ENCODE data around the gene METTL6.
A peak's percentile ranks its signal among the peaks of the same experiment; 100 is the strongest.
"Not testable (repeated sequence)": the region's sequence is repeated elsewhere in the genome, so short reads cannot be mapped to it uniquely, and the experiment has no call there.

The METTL6 gene

DNA sequence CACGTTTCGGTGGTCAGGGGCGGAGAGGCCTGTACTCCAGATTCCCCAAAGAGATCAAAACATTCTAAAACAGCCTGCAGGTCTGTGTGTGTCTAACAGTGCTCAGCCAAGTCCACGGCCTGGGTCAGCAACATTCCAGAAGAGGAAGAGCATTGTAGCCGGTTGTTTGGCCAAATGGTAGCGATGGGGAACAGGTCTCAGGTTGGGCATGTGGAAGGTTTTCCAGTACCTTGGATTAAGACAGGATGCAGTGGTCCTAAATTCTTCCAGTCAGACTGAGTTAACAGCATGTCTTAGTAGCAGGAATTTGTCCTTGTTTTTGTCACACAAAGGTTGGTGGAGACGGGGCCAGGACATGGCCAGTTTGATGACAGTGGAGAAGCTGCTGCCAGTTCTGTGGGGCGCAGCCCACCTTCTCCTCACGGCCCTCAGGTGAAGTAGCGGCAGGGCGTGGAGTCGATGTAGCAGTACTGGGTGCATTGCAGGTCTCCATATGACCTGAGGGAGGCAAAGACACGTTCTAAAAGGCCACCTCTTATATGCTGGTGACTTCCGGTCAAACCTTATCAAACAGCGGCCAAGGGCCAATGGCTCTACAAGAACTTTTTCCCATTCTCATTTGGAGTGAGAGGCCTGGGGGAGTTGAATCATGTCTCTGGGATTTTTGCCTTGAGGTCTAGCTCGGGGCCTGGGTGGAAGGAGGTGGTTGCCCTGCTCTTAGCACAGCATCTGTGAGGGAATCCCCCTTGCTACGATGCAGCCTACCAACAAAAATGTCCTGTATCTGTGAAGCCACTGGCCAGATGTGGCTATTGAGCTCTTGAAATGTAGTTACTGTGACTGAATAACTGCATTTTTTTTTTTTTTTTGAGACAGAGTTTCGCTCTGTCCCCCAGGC is 24.1 kb upstream of the METTL6 start:
- no peak for DNase-seq (ENCODE audit: low spot score)

DNA sequence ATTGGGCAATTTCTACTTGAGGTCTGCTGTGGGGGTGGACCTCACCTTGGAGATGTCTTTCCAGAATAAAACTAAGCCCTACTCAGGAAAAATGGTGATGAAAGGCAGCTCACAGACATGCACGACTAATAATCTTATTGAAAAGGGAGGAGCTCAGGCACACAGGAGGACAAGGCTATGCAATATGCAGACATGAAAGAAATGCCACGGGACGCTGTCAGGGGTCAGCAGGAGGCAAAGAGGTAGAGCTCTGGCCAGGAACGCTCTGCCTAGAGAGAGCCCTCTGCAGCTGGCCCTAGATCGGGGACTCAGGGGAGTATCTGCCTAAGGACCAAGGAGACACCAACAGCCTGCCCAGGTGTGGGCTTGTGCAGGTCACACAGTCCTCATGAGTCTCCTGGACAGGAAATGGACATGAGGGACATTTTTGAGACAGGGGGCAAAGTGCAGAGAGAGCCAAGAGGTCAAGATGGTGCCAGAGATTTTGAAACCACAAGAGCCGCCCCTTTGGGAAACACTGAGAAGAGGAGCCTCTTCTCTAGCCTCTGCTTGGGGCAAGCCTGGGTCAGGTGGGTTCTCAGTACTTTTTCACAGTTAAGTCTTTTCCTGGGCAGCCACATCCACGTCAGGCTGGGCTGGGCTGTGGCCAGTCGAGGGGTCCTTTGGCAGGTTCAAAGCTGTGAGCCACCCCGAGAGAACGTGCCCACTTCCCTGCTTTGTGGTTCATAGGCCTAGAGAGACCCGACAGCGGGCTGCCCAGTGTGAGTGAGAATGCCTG is 23.3 kb upstream of the METTL6 start:
- DNase-seq (ENCODE audit: low spot score): no peak

DNA sequence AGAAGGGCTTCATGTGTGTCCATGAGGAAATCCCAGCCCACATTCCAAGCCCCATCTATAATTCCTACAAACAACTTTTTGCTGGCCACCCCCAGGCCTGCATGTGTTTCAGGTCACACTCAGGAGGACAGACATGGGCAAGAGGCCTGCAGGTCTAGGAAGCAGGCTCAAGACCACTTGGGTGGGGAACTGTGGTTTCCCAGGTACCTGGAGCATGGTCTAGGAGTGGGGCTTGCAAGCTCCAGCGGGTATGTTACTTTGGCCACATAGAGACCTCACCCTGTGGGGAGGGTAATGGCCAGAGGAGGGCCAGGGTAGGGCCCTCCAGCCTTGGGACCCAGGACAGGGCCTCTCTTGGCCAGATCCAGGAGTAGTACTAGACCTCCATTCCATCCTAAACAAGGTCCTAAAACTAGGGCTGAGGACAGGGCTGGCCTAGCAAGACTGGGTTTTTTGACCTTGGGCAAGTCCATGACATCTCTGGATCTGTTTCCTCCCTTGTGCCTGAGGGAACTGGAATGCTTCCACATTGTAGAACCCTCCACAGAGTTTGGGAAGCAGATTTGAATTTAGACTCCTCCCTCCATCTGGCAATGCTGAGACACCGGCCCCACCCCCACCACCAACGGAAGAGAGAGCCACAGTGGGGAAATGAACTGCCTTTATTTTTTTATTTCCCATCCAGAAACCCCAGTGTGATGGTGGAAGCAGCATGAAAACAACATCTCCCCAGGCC is 22.3 kb upstream of the METTL6 start:
- DNase-seq (ENCODE audit: low spot score): no peak

DNA sequence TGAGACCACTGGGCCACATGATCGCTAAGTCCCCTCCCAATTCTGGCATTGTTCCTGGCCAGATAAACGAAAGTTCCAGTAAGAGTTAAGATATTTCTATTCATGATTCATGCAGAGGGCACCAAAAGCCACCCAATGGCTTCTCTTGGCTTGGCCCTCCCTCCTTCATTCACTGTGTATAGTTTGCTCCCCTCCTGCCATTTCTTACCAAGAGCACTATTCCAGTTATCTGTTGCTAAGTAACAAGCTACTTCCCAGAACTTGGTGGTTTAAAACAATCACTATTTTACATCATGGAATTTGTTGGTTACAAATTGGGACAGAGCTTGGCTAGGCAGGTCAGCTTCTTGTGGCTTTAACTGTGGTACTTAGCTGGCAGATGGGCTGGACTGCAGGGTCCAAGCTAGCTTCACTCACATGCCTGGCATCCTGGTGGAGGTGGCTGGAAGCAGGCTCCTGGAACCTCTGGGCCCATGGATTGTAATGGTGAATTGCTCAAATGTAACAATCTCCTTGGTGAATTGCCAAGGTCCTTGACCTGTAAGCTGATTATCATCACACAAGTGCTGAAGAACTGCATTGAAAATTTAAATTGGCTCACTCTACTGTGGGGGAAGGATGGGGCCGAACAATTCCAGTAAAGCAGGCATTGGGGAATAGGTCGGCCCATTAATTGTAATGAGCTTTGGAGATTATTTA is 16.6 kb upstream of the METTL6 start:
- DNase-seq (ENCODE audit: low spot score): no peak

DNA sequence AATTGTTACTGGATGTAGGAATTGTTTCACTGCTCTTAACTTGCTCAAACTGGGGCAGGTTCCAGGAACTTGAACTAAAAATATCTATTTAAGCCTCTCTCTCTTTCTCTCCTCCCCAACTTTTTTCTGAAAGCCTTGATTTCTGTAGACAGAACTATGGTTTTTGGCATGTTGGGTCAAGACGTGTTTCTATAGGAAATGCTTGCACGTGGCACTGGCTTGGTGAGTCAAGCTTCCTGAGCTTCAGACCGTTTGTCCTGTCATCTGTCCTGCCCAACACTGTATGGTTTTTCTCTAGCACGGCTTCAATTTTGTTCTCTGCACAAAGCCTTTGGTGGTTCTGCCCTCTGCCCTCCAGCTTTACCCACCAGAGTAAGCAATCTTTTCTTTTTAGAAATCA is 13.5 kb upstream of the METTL6 start:
- DNase-seq (ENCODE audit: low spot score): no peak

DNA sequence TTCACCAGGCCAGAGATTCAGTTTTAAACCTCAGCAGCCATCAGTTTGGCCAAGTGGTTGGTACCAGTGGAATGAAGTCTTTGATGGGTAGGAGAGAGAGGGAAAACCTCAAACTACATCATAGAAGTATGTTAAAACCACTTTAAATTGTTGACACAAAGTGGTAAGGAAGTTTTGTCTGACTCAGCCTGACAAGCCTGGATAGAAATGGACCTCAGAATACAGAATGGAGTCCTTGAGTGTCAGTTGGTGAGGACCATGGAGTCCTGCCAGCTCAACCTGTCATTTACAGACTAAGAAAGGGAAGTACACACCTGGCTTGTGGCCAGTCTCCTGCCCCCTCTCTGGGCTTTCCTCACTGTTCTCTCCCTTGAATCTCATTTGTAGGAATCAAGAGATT is 12.1 kb upstream of the METTL6 start:
- DNase-seq (ENCODE audit: low spot score): no peak

DNA sequence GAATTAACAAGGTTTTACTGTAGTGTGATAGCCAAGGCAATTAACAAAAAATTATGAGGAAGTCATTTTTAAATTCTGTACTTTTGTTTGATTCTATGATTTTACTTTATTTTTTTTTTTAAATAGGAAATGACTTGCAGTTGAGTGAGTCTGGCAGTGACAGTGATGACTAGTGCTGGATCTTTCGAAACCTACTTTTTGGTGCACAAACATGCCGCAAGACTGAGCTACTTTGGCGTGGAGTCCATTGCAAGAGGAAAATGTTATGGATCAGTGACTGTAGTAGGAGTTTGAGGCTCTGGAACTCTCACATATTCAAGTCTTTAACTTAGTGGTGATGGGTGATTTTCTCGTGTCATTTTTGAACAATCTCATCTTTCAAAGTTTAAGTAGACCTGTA is 11.6 kb upstream of the METTL6 start:
- no peak for DNase-seq (ENCODE audit: low spot score)

DNA sequence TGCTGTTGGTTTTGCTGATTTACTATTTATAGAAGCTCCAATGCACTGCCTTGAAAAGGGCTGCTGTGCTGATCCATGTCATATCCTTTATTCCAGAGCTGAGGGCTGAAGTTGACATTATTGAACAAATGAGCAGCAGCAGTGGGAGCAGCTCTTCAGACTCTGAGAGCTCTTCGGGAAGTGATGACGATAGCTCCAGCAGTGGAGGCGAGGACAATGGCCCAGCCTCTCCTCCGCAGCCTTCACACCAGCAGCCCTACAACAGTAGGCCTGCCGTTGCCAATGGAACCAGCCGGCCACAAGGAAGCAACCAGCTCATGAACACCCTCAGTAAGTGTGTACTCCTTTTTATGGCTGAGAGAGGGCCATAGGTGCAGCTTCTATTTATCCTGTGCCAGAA is 8.9 kb upstream of the METTL6 start:
- peak; percentile 19 for DNase-seq (ENCODE audit: low spot score)

DNA sequence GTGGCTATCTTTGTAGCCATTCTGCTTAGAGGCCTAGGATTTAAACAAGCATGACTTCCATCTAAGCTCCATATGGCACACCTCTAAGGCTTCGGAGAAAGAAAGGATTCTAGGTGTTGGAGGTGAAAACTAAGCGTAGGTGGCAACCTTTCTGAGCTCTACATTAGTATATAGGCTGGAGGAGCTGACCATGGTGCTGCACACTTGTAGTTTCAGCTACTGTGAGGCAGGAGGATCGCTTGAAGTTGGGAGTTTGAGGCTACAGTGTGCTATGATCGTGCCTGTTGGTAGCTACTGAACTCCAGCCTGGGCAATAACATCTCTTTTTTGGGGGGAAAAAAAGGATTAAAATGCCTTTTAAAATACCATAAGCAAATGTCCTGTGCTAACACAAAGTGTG is 7.4 kb upstream of the METTL6 start:
- DNase-seq (ENCODE audit: low spot score): no peak

DNA sequence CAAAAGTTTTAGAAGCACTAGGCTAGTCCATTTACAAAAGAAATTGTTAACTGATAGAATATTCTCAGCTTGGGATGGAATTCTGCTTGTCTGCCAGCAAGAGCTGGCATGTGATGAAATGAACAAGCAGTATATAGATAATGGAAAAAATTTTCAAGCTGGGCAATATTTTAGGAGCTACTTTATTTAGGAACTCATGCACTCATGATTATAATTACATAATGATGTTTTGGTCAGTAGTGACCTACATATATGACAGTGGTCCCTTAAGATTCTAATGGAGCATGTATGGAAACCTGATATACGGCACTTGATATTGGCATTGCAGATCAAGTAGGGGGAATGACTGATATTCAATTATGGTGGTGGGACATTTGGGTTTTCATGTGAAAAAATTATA is 6.2 kb upstream of the METTL6 start:
- no peak for DNase-seq (ENCODE audit: low spot score)

DNA sequence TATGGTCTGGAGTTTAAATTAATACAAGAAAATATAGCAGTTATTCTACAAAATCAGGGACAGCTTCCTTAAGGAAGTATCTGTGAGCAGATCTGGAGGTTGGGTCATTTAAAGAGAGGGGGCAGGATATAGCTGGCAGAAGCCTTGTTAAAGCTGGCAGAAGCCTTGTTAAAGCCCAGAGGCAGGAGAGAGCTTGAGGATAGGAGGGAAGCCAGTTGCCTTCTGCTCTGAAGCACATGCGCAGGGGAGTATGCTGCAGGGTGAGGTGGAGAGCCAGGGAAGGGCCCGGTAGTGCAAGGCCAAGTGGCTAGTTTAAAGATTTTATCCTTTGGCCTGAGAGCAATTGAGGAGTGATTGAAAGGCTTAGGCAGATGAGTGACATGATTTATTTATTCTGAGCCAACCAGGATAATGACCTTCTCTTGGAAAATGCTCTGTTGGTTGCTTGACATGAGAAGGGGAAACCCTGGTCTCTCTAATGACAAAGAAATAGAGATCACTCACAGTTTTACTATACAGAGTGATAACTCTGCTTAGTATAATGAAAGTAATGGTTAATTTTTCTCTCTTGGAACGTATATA is 4.0 kb upstream of the METTL6 start:
- DNase-seq (ENCODE audit: low spot score): no peak

DNA sequence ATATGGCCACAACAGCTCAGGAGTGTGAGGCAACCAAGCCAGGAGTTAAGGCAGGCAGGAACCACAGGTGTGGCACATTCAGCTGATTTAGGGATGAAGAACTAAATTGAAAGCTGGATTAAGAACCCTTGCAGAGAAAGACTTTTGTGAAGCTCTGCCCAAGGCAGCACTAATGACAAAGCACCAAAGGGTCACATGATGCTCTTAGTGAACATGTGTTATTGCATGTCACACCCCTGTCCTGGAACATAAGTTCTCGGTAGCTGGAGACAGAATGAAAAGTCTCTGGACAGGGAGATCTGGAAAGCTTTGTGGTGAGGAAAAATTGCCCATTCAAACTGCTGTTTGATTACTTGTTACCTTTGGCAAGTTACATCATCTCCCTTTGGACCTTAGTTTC is 3.3 kb upstream of the METTL6 start:
- no peak for DNase-seq (ENCODE audit: low spot score)

DNA sequence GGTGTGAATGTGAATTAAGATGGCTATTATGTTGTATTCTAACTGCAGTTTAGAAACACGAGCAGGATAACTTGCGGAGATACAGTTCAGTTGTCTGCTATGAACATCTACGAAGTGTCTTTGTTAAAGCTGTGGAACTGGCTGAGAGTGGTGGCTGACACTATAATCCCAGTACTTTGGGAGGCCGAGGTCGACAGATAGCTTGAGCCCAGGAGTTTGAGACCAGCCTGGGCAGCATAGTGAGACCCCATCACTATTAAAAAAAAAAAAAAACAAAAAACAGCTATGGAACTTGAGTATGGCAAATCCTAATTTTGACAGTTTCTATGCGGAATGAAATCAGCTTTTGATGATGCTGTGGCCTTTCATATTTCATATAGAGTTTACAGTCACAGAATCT is 1.7 kb upstream of the METTL6 start:
- no peak for DNase-seq (ENCODE audit: low spot score)

DNA sequence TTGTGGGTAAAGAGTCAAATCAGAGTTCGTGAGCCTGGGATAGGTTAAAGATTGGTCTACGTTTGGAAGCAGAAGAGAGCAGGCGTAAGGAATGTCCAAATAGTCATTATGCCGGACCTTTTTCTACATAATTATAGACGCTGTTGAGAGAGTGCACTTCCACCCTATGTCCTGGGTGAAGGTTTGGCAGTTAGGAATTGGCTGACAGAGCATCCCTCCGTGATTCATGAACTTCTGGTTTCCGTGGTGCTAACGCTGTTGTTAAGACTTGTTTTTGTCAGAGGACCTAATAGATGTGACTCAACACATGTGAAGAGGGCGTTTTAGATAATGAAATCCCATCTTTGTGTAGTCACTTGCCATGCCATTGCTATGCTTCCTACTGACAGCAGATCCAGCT is 1.2 kb upstream of the METTL6 start:
- no peak for DNase-seq (ENCODE audit: low spot score)

DNA sequence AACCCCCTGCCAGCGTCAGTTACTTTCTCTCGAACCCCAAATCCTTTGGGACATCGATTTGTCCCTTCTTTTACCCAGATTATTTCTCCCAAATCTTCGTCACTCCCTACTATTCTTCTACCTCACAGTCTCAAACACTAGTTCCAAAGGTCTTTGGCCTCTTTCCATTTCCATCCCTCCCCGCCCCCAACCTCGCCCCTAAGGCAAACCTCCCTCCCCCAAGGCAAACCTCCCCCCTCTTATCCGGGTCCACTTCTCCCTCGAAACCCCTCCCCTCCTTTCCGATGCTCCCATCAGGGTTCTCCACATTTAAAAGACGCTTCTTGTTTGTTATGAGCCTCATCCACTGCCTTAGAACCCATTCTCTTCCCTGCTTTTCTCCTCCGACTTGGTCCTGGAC is 637 bp upstream of the METTL6 start:
- no peak for DNase-seq (ENCODE audit: low spot score)

DNA sequence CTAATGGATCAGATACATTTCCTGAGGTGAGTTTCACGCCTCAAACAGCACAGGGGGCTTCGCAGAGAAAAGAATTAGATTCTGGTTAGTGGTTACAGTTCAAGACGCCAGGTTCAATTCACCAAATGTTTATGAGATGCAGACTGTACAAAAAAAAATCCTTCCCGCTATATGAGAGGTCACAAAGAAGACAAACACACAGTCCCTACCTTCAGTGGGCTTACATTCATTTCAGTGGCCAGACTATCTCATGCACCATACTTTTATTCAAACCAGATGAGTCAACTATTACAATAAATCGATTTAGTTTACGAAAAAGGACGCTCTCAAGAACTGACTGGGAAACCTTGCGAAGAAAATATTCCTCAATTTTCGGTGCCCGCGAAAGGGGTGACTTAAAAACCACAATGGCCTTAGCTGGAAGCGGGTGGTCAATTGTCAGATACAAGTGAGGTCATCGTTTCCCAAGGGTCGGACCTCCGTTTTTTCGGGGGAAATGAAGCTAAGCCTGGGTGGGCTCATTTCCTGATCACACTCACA is 695 bp downstream of the METTL6 start:
- no peak for DNase-seq (ENCODE audit: low spot score)

DNA sequence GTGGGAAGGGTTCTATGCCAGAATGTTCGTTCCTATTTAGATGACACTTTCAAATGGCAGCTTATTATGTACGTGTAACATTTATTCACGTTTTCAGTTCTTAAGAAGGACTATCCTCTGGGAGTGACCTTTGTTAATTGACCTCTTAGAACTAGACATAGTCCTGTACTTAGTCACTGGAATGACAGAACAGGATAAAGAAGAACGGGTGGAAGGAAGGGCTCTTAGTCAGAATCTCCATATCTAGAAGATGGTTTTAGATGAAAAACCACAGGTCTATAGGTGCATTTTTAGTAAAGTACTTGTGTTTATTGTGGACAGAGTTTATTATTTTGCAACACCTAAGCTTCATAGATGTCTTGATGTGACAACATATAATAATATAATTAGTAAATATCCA is 6.5 kb downstream of the METTL6 start:
- DNase-seq (ENCODE audit: low spot score): no peak

DNA sequence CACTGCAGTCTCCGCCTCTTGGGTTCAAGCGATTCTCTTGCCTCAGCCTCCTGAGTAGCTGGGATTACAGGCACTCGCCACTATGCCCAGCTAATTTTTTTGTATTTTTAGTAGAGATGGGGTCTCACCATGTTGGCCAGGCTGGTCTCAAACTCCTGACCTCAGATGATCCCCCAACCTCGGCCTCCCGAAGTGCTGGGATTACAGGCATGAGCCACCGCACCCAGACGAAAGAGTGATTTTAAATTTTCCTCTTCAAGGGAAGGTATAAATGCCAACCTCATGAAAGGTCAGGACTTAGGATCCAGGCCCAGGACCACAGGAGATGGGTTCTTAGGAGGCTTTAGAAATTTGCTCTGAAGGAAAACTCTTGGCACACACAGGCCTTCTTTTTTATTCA is 16.4 kb downstream of the METTL6 start:
- not testable (repeated sequence) for DNase-seq (ENCODE audit: low spot score)

DNA sequence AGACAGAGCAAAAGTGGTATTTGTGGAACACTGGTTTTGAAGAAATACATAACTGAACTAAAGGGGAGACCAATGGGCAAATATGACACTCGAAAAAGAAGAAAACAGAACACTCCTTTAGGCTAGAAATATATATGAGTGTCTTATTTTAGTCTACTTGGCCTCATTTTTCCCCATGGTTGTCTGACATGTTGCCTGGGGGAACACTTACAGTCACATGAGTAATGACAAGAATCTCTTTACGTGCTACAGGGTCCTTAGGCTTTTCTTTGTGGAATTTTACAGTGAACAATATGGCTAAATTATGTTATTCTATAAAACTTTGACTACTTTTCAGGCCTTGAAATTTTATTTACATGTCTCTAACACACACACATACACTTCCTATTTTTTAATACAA is 17.6 kb downstream of the METTL6 start:
- no peak for DNase-seq (ENCODE audit: low spot score)

DNA sequence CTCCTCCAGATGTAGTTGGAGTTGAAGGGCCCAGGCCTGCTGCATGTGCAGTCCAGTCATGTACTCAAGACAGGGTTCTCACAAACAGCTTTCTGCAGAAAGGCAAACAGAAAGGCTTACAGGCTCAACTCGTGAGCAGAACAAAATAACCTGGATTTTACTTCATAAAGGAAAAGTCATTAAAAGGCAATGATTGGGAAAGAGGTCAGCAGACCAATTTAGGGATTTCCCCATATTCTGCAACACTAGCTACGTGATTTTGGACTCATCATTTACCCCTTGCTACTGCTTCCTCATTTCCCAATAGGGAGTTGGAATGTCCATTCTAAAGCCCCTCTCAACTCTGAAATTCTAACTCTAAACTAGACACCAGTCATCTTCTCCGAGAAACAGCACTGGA is 18.1 kb downstream of the METTL6 start:
- DNase-seq (ENCODE audit: low spot score): no peak

DNA sequence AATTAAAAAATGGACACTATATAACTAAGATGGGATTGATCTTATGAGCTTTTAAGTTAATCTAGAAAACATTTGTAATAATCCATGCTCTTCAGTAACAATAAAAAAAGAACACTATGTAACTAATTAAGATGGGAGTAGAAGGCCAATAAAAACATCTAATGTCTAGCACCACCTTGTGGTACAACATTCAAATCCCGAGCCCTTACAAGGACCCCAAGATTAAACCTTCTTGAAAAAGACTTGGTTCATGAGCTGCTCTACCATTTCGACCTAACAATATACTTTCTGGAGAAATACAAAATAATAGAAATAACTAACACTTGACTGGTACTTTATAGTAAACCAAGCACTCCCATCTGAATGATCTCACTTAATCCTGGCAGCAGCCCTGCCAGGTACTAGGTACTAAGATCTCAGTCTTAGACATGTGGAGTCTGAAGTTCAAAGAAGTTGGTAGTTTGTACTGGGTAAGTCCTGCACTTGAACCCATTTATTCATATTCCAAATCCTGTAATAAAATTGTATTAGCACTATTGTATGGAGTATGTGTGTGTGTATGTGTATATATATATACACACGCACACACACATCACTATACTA is 21.8 kb downstream of the METTL6 start:
- peak; percentile 45 for DNase-seq (ENCODE audit: low spot score)

Data from globus pallidus (tissue), 1 donor.